K562 (cell line): ENCODE data around the gene GET3. TPM values are rescaled to one million over a fixed set of nuclear protein-coding genes. Genes with fewer than 3 reads are reported as not detected.

Source experiments
- ARNT ChIP-seq, 2 experiments: fragments of 450-650 bp; IDR thresholded peaks; 2 replicates each; pipeline ENCODE4 v1.6.1; 2016; ENCODE audit warnings: mild to moderate bottlenecking in 1 of 2
- BRD9 ChIP-seq: fragments of 450-650 bp; IDR thresholded peaks from 2 replicates; pipeline ENCODE4 v1.6.1; 2018; ENCODE audit warnings: low read depth; ENCODE audit not compliant: partially characterized antibody
- CHD1 ChIP-seq: fragments of 200-600 bp; sonication (generic); IDR thresholded peaks from one replicate; pipeline ENCODE4 v1.6.1; 2012; ENCODE audit warnings: mild to moderate bottlenecking, moderate library complexity, low read length, inconsistent platforms
- CREB1 ChIP-seq, 2 experiments: sonication (generic) in 1 of 2; formaldehyde crosslinking in 1 of 2; IDR thresholded peaks; 2 replicates each; pipeline versions ENCODE4 v1.6.1 to v1.8.0; 2012 to 2022; ENCODE audit warnings: inconsistent platforms in 1 of 2, mild to moderate bottlenecking in 1 of 2, missing genetic modification reagents in 1 of 2, moderate library complexity in 1 of 2
- E2F6 ChIP-seq, 2 experiments: IDR thresholded peaks; 2 replicates each; pipeline ENCODE4 v1.6.1; 2011; ENCODE audit warnings: borderline replicate concordance in 1 of 2, control low read depth in 1 of 2, low read depth in 1 of 2, low read length in 1 of 2, mild to moderate bottlenecking in 1 of 2, mixed read lengths in 1 of 2, moderate library complexity in 1 of 2; ENCODE audit not compliant: insufficient read depth in 1 of 2, insufficient read length in 1 of 2, poor library complexity in 1 of 2, severe bottlenecking in 1 of 2; ENCODE audit errors: extremely low read depth in 1 of 2
- FIP1L1 ChIP-seq: fragments of 200-400 bp; formaldehyde crosslinking; IDR thresholded peaks from 2 replicates; pipeline ENCODE4 v1.6.1; 2018; ENCODE audit warnings: mild to moderate bottlenecking, low read depth, low read length; ENCODE audit not compliant: poor library complexity, severe bottlenecking
- HNRNPH1 ChIP-seq: fragments of 200-400 bp; formaldehyde crosslinking; optimal IDR thresholded peaks from 2 replicates; pipeline ENCODE3; 2017; ENCODE audit warnings: low read depth, mild to moderate bottlenecking, low read length, moderate library complexity
- JUNB ChIP-seq: fragments of 450-650 bp; formaldehyde crosslinking; conservative IDR thresholded peaks from 2 replicates; pipeline ENCODE4 v1.4.0; 2020; ENCODE audit warnings: mild to moderate bottlenecking
- NFYB ChIP-seq: IDR thresholded peaks from 2 replicates; pipeline ENCODE4 v1.6.1; 2011; ENCODE audit warnings: mild to moderate bottlenecking, moderate library complexity; ENCODE audit not compliant: insufficient read length; ENCODE audit errors: extremely low read depth
- NRF1 ChIP-seq, 2 experiments: fragments of 450-650 bp; IDR thresholded peaks in 1 of 2; conservative IDR thresholded peaks in 1 of 2; 2 replicates each; pipeline ENCODE4 v1.6.1; 2014; ENCODE audit warnings: mild to moderate bottlenecking in 2 of 2
- POLR3G ChIP-seq: IDR thresholded peaks from 2 replicates; pipeline ENCODE4 v1.6.1; 2011; ENCODE audit not compliant: insufficient read length, insufficient replicate concordance; ENCODE audit errors: extremely low read depth
- RBFOX2 ChIP-seq: fragments of 200-400 bp; formaldehyde crosslinking; IDR thresholded peaks from 2 replicates; pipeline ENCODE4 v1.6.1; 2017; ENCODE audit warnings: low read depth, mild to moderate bottlenecking, low read length, moderate library complexity
- SIN3A ChIP-seq, 2 experiments: fragments of 150-350 bp in 1 of 2; IDR thresholded peaks; 2 replicates each; pipeline ENCODE4 v1.6.1; 2011 to 2016; ENCODE audit warnings: borderline replicate concordance in 2 of 2, low read depth in 2 of 2, low read length in 2 of 2, mild to moderate bottlenecking in 2 of 2, moderate library complexity in 2 of 2; ENCODE audit not compliant: control insufficient read depth in 1 of 2
- SOX6 ChIP-seq: fragments of 450-650 bp; IDR thresholded peaks from 2 replicates; pipeline ENCODE4 v1.6.1; 2014; ENCODE audit warnings: mild to moderate bottlenecking
- U2AF1 ChIP-seq: fragments of 200-400 bp; formaldehyde crosslinking; optimal IDR thresholded peaks from 2 replicates; pipeline ENCODE3; 2017; ENCODE audit warnings: mild to moderate bottlenecking, low read depth, low read length, moderate library complexity
- ZC3H4 ChIP-seq: sonication (generic); formaldehyde crosslinking; IDR thresholded peaks from 2 replicates; pipeline ENCODE4 v1.9.0; 2021; ENCODE audit warnings: missing genetic modification reagents, borderline replicate concordance
- ZNF134 ChIP-seq: fragments of 250-450 bp; sonication (Bioruptor Pico); conservative IDR thresholded peaks from 2 replicates; pipeline ENCODE4 v1.4.0; 2020
- ZNF354B ChIP-seq: fragments of 250-450 bp; sonication (Bioruptor Pico); IDR thresholded peaks from 2 replicates; pipeline ENCODE4 v1.4.0; 2020
- polyA plus RNA-seq, 8 experiments: library from polyadenylated mRNA; depleted of rRNA in 4 of 8; stranded (reverse) in 5 of 8; unstranded in 3 of 8; fragments of >200 nt; fragmentation: Nextera tagmentation in 2 of 8; fragmentation: Illumina TruSeq in 1 of 8; extraction: Ambion mirVana in 2 of 8; extraction: Trizol in 1 of 8; gene quantifications; 2 replicates each; pipeline versions ENCODE4 v1.2.1 to v1.2.3, GENCODE V29; 2011 to 2014; ENCODE audit warnings: inconsistent platforms in 1 of 8, missing spikeins in 1 of 8
- total RNA-seq, 7 experiments: library from RNA; depleted of rRNA in 6 of 7; stranded (reverse); fragments of >200 nt in 6 of 7; fragmentation: Illumina TruSeq in 2 of 7; extraction: Trizol in 2 of 7; gene quantifications; 2 replicates each; pipeline versions ENCODE4 v1.2.1 to v1.2.3, GENCODE V29; 2011 to 2021; ENCODE audit warnings: low replicate concordance in 1 of 7
- TF ChIP-seq, protein P1 (sequence below): IDR thresholded peaks from 2 replicates; pipeline ENCODE4 v1.6.1; 2011; ENCODE audit warnings: borderline replicate concordance, low read depth, mild to moderate bottlenecking, moderate library complexity, low read length; ENCODE audit not compliant: insufficient read depth, poor library complexity, severe bottlenecking
- TF ChIP-seq, protein P2 (sequence below): fragments of 450-650 bp; formaldehyde crosslinking; IDR thresholded peaks from 2 replicates; pipeline ENCODE4 v1.4.0; 2022; ENCODE audit warnings: missing genetic modification characterization

GET3 gene
- total and polyA plus RNA-seq, 9 of the 15 experiments (the other 6 are each of a cell fraction or from before 2014, with no cell fraction given) = 8.3 to 83.5 (median 51.8) TPM

- TF ChIP-seq, protein P1, sequence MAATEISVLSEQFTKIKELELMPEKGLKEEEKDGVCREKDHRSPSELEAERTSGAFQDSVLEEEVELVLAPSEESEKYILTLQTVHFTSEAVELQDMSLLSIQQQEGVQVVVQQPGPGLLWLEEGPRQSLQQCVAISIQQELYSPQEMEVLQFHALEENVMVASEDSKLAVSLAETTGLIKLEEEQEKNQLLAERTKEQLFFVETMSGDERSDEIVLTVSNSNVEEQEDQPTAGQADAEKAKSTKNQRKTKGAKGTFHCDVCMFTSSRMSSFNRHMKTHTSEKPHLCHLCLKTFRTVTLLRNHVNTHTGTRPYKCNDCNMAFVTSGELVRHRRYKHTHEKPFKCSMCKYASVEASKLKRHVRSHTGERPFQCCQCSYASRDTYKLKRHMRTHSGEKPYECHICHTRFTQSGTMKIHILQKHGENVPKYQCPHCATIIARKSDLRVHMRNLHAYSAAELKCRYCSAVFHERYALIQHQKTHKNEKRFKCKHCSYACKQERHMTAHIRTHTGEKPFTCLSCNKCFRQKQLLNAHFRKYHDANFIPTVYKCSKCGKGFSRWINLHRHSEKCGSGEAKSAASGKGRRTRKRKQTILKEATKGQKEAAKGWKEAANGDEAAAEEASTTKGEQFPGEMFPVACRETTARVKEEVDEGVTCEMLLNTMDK = no peak
- TF ChIP-seq U2AF1 = no peak
- peak in 1 of 2 experiments; percentile 24 for TF ChIP-seq E2F6 (IDR thresholded peaks at IDR 0.05; ENCODE audit: borderline replicate concordance in 1 of 2, extremely low read depth in 1 of 2, insufficient read depth in 1 of 2, insufficient read length in 1 of 2, low read depth in 1 of 2, low read length in 1 of 2, poor library complexity in 1 of 2, severe bottlenecking in 1 of 2)
- TF ChIP-seq CREB1 (IDR thresholded peaks at IDR 0.05) = 0 out of 2 replicates have a peak, but pooled peaks have one; percentile 15
- TF ChIP-seq CREB1 (CRISPR knock-in tag; IDR thresholded peaks at IDR 0.05) = no peak
- peak; percentile 55 for TF ChIP-seq RBFOX2
- TF ChIP-seq SOX6 = no peak
- no peak for TF ChIP-seq BRD9
- peak; percentile 72 to 73 for TF ChIP-seq NRF1 (conservative IDR thresholded peaks at IDR 0.05 in 1 of 2, IDR thresholded peaks at IDR 0.05 in 1 of 2)
- no peak for TF ChIP-seq HNRNPH1
- no peak for TF ChIP-seq NFYB
- no peak for TF ChIP-seq JUNB
- TF ChIP-seq ZC3H4 (CRISPR knock-in tag) = no peak
- peak in 1 of 2 experiments; percentile 33; a peak in 1 of 4 replicates for TF ChIP-seq SIN3A (IDR thresholded peaks at IDR 0.05; ENCODE audit: borderline replicate concordance in 2 of 2, control insufficient read depth in 1 of 2, low read depth in 2 of 2, low read length in 2 of 2)
- TF ChIP-seq, protein P2, sequence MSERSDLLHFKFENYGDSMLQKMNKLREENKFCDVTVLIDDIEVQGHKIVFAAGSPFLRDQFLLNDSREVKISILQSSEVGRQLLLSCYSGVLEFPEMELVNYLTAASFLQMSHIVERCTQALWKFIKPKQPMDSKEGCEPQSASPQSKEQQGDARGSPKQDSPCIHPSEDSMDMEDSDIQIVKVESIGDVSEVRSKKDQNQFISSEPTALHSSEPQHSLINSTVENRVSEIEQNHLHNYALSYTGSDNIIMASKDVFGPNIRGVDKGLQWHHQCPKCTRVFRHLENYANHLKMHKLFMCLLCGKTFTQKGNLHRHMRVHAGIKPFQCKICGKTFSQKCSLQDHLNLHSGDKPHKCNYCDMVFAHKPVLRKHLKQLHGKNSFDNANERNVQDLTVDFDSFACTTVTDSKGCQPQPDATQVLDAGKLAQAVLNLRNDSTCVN = no peak
- TF ChIP-seq ZNF134 = no peak
- no peak for TF ChIP-seq POLR3G
- no peak for TF ChIP-seq ARNT (IDR thresholded peaks at IDR 0.05)
- peak; percentile 58 for TF ChIP-seq FIP1L1
- no peak for TF ChIP-seq ZNF354B
- TF ChIP-seq CHD1 = peak; percentile 24
Observed at GRCh38 chr19:12720851-12721655, 16.2 kb upstream of the GET3 start (continued).
